ENCODE measurements around the gene RBM48. TPM values are rescaled to one million over a fixed set of nuclear protein-coding genes. Genes with fewer than 3 reads are reported as not detected.
"Not testable (repeated sequence)": the region's sequence is repeated elsewhere in the genome, so short reads cannot be mapped to it uniquely, and the experiment has no call there.

RBM48 gene
- total RNA-seq, 3 donors from 2014 or later: 12.4 to 15.7 (median 13.2) TPM

DNA sequence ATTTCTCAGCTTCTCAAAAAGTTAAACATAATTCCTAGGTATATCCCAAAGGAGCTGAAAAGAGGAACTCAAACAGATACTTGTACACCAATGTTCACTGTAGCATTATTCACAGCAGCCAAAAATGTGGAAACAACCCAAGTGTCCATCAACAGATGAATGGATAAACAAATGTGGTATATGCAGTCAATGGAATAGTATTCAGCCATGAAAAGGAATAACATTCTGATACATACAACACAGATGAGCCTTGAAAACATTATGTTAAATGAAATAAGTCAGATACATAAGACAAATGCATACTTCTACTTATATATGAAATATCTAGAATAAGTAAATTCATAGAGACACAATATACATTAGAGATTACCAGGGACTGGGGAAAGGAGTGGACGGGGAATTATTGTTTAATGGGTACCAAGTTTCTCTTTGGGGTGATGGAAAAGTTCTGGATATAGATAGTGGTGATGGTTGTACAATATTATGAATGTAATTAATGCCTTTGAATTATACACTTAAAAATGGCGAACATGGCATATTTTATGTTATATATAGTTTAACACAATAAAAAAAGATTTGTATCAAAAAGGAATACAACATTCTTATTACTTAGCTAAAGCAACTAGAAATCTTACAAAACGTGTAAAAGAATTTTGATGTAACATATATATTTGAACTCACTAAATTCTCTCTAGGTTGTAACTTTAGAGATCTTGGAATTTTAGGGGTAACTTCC is 15.3 kb upstream of the RBM48 start:
- no peaks in the 10 kb centered on the region for H3K27me3 Mint-ChIP-seq (ENCODE audit: low read depth)
- H3K4me3 Mint-ChIP-seq: no peak overlapping the region
- peaks cover 2% of the 10 kb centered on the region for H3K4me1 Mint-ChIP-seq (ENCODE audit: low read depth)
- peaks cover 14% of the 10 kb centered on the region for H3K36me3 Mint-ChIP-seq (ENCODE audit: insufficient read depth)
- DNase-seq: no peak
- no peaks in the 10 kb centered on the region for H3K9me3 Mint-ChIP-seq
- no peak for ATAC-seq

DNA sequence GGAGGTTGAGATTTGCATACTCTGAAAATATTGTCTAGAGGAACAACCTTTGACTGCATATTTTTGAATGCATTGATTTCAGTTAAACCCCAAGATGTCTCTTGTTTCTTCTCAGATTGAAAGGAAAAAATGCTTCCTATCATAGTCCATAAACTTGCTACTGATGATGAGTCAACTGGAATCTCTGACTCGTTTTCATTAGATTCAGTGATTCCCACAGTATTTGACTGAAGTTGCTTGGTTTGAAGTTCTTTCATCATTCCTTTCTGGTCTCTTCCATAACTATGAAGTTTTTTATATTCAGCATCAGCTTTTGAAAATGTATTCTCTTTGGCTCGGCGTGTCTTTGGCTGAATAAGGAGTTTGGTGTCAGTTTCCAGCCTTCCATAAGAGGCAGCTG is 11.0 kb upstream of the RBM48 start:
- DNase-seq (no peak), ATAC-seq (no peak)
- Mint-ChIP-seq H3K4me1 (ENCODE audit: low read depth) (peaks cover 2% of the 10 kb centered on the region), H3K4me3 (no peak overlapping the region), H3K27me3 (ENCODE audit: low read depth) (no peaks in the 10 kb centered on the region), H3K36me3 (ENCODE audit: insufficient read depth) (peaks cover 14% of the 10 kb centered on the region), H3K9me3 (no peaks in the 10 kb centered on the region)

DNA sequence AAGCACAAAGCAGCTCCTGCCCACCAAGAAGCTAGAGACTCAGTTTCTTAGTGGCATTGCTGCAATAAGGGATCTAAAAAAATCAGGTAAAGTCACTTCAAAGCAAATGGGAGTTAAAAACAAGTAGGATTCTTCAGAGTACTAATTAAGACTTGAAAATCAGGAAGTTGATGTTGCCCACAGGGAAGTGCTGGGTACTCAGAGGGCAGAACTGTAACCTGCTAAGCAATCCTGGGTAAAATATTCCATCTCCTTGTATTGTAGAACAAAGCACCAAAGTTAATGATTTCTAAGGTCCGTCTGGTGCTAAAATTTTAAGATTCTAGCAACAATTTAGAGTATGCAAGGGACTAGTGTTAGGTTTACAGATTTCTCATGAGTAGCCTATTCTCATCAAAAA is 8.6 kb upstream of the RBM48 start:
- no peaks in the 10 kb centered on the region for H3K9me3 Mint-ChIP-seq
- peaks cover 2% of the 10 kb centered on the region for H3K4me1 Mint-ChIP-seq (ENCODE audit: low read depth)
- peaks cover 11% of the 10 kb centered on the region for H3K36me3 Mint-ChIP-seq (ENCODE audit: insufficient read depth)
- H3K4me3 Mint-ChIP-seq: no peak overlapping the region
- ATAC-seq: no peak
- H3K27me3 Mint-ChIP-seq (ENCODE audit: low read depth): no peaks in the 10 kb centered on the region
- no peak for DNase-seq

DNA sequence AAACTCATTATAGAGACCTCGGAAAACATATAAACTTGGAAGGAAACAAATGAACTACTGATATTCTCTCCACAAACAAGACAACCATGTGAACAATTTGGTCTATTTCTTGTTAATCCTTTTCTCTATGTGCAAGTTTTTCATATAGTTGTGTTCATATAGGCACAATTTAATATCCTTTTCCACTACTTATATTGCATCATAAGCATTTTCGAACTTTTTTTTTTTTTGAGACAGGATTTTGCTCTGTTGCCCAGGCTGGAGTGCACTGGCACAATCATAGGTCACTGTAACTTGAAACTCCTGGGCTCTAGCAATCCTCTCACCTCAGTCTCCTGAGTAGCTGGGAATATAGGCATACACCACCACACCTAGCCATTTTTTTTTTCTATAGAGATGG is 5.5 kb upstream of the RBM48 start:
- no peaks in the 10 kb centered on the region for H3K27me3 Mint-ChIP-seq (ENCODE audit: low read depth)
- ATAC-seq (no peak), DNase-seq (no peak)

DNA sequence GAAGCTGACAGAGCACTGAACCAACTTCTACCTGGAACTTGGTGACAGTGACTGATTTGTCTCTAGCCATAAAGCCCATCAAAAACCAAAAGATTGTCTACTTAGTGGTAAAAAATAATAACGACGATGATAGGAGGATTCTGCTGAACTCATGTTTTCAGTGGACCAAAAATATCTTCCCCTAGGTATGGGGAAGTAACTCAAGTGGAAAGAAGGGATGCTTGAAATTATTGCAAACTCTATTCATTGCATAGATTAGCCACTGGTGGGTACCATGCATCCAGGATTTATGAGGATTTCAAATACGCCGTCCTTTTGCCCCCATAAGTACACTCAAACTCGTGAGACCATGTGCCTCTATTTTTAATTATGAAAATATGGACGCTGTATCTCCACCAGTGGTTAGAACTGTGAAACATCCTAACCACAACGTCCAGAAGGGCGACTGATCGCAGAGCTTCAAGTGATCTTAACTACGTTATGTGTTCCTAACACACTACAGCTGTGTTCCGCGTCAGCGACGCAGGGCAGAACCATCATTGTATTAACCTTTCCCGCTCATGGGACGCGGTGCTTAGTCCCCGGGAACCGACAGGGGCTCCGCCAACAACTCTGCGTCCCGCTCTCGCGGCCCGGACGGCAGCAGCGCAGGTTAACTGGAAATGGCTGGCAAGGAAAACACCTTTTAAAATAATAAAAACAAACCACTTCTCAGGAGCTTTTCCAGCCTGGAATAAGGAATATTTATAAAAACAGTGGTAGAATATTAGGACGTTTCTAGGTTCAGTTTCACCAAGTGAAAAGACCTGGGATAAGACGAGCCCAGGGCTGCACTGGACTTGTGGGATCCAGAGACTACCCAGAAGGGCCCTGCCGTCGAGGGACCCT is 1.1 kb upstream of the RBM48 start:
- Mint-ChIP-seq H3K4me1 (ENCODE audit: low read depth) (peaks cover 38% of the 10 kb centered on the region), H3K27me3 (ENCODE audit: low read depth) (no peaks in the 10 kb centered on the region), H3K4me3 (peak overlapping the region; percentile 90), H3K9me3 (no peaks in the 10 kb centered on the region), H3K36me3 (ENCODE audit: insufficient read depth) (peaks cover 6% of the 10 kb centered on the region)
- peak; percentile 24 to 29 for ATAC-seq
- peak; percentile 38 for DNase-seq

More for the DNA sequence above, 5.5 kb upstream of the RBM48 start:
- peaks cover 5% of the 10 kb centered on the region for H3K36me3 Mint-ChIP-seq (ENCODE audit: insufficient read depth)
- no peaks in the 10 kb centered on the region for H3K9me3 Mint-ChIP-seq
- peaks cover 20% of the 10 kb centered on the region for H3K4me1 Mint-ChIP-seq (ENCODE audit: low read depth)
- no peak overlapping the region for H3K4me3 Mint-ChIP-seq

DNA sequence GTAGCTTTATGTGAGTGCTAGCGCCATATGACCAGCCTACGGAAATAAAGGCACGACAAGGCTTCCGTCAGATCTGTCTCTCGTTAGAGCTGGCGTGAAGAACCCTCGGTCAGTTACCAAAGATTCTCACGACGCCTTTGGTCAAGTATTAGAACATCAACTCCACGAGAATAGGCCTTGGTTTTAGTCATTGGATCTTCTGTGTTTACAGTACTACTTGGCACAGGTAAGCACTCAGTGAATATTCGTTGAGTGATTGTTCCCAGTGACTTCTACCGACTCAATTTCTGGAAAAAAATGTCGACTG is 316 bp downstream of the RBM48 start:
- Mint-ChIP-seq H3K36me3 (ENCODE audit: insufficient read depth) (peaks cover 13% of the 10 kb centered on the region), H3K9me3 (no peaks in the 10 kb centered on the region), H3K4me1 (ENCODE audit: low read depth) (peaks cover 40% of the 10 kb centered on the region), H3K27me3 (ENCODE audit: low read depth) (no peaks in the 10 kb centered on the region), H3K4me3 (peak overlapping the region; percentile 90)
- ATAC-seq (no peak), DNase-seq (no peak)

DNA sequence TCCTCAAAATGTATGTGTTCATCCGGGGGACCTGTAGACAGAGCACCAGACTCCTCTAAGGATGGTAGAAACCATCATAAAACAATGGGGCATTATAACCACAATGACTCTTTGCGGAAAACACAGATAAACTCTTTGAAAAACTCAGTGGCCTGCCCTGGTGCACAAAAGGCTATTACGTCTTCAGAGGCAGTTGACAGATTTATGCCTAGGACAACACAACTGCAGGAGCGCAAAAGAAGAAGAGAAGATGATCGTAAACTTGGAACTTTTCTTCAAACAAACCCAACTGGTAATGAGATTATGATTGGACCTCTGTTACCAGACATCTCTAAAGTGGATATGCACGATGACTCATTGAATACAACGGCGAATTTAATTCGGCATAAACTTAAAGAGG is 6.0 kb downstream of the RBM48 start:
- ATAC-seq (no peak), DNase-seq (no peak)
- Mint-ChIP-seq H3K36me3 (ENCODE audit: insufficient read depth) (peaks cover 26% of the 10 kb centered on the region), H3K27me3 (ENCODE audit: low read depth) (no peaks in the 10 kb centered on the region), H3K4me1 (ENCODE audit: low read depth) (peaks cover 27% of the 10 kb centered on the region), H3K4me3 (no peak overlapping the region), H3K9me3 (no peaks in the 10 kb centered on the region)

DNA sequence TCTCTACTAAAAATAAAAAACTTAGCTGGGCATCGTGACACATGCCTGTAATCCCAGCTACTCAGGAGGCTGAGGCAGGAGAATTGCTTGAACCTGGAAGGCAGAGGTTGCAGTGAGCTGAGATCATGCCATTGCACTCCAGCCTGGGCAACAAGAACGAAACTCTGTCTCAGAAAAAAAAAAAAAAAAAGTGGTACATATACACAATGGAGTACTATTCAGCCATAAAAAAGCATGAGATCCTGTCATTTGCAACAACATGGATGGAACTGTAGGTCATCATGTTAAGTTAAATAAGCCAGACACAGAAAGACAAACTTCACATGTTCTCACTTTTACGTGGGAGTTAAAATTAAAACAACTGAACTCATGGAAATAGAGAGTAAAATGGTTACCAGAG is 14.9 kb downstream of the RBM48 start:
- not testable (repeated sequence) for H3K4me3 Mint-ChIP-seq

DNA sequence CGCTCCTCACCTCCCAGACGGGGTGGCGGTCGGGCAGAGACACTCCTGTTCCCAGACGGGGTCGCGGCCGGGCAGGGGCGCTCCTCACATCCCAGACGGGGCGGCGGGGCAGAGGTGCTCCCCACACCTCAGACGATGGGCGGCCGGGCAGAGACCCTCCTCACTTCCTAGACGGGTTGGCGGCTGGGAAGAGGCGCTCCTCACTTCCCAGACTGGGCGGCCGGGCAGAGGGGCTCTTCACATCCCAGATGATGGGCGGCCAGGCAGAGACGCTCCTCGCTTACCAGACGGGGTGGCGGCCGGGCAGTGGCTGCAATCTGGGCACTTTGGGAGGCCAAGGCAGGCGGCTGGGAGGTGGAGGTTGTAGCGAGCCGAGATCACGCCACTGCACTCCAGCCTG is 16.5 kb downstream of the RBM48 start:
- ATAC-seq; H3K4me1 Mint-ChIP-seq (ENCODE audit: low read depth); DNase-seq; H3K36me3 Mint-ChIP-seq (ENCODE audit: insufficient read depth); H3K27me3 Mint-ChIP-seq (ENCODE audit: low read depth); H3K4me3 Mint-ChIP-seq; H3K9me3 Mint-ChIP-seq: not testable (repeated sequence)

More for the DNA sequence above, 14.9 kb downstream of the RBM48 start:
- H3K27me3 Mint-ChIP-seq (ENCODE audit: low read depth); H3K9me3 Mint-ChIP-seq; H3K36me3 Mint-ChIP-seq (ENCODE audit: insufficient read depth); DNase-seq; ATAC-seq; H3K4me1 Mint-ChIP-seq (ENCODE audit: low read depth): not testable (repeated sequence)

DNA sequence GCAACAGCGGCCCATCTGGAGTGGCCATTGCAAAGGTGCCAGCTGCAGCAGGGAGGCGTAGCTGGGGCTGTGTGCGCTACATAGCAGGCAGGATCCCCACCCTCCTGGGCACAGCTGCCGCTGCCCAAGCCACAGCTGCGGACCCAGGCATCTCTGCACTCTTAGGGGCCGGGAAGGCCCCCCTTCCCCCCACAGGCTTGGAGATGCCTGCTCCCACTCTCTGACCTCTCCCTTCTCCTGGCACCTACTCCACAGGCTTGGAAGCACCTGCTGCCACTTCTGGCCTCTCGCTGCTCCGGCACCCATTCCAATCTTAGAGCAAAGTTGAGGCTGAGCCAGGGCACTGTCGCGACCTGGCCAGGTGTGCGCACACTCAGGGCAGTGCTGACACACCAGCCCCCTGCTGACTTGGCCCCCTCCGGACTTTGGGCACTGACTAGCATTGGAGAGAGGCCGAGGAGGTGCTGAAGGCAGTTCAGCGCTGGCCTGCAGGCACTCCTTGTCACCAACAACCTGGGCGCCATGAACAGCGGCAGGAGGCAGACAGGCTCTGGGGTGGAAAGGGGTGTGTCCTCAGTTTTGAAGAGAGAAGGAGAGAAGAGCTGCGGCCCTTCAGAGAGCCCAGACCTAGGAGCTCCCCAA is 18.4 kb downstream of the RBM48 start:
- Mint-ChIP-seq H3K4me1 (ENCODE audit: low read depth) (no peaks in the 10 kb centered on the region), H3K36me3 (ENCODE audit: insufficient read depth) (no peaks in the 10 kb centered on the region), H3K9me3 (no peaks in the 10 kb centered on the region), H3K27me3 (ENCODE audit: low read depth) (no peaks in the 10 kb centered on the region), H3K4me3 (no peak overlapping the region)
- ATAC-seq: no peak
- DNase-seq: no peak

DNA sequence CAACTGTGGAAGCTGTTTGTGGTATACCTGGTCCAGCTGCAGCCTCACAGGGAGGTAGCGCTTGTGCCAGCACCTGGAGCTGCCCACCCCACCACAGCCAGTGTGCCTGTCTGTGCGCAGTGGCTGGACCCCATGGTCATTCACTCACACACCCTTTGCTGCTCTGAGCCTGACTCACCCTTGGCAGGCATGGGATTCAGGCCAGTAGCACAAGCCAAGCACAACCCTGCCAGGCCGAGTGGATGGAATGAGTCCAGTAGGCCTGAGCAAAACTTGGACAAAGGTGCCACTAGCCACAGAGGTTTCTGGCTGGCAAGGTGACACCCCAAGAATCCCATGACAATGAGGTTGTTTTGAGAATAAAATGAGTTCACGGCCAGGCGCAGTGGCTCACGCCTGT is 19.0 kb downstream of the RBM48 start:
- Mint-ChIP-seq H3K36me3 (ENCODE audit: insufficient read depth) (no peaks in the 10 kb centered on the region), H3K4me1 (ENCODE audit: low read depth) (no peaks in the 10 kb centered on the region), H3K9me3 (no peaks in the 10 kb centered on the region), H3K4me3 (no peak overlapping the region), H3K27me3 (ENCODE audit: low read depth) (no peaks in the 10 kb centered on the region)
- DNase-seq (no peak), ATAC-seq (no peak)

DNA sequence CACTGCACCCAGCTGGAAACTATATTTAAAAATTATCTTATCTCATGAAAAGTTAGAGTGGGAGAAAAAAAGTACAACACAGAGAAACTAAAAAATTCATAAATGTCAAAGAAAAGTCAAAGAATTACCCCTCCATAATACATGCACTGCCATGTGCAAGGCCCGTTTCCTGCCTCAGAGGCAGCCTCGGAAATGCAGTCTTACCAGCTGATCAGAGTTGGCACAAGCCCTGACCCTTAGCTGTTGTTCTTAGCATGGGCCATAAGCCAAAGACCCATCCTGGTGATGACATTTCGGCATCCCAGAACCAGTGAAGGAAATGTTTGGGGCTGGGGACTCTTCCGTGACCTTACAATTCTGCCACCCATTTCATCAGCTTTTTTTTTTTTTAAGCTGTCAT is 21.6 kb downstream of the RBM48 start:
- Mint-ChIP-seq H3K27me3 (ENCODE audit: low read depth) (no peaks in the 10 kb centered on the region), H3K36me3 (ENCODE audit: insufficient read depth) (no peaks in the 10 kb centered on the region), H3K4me1 (ENCODE audit: low read depth) (no peaks in the 10 kb centered on the region), H3K9me3 (no peaks in the 10 kb centered on the region), H3K4me3 (no peak overlapping the region)
- no peak for DNase-seq
- ATAC-seq: no peak

DNA sequence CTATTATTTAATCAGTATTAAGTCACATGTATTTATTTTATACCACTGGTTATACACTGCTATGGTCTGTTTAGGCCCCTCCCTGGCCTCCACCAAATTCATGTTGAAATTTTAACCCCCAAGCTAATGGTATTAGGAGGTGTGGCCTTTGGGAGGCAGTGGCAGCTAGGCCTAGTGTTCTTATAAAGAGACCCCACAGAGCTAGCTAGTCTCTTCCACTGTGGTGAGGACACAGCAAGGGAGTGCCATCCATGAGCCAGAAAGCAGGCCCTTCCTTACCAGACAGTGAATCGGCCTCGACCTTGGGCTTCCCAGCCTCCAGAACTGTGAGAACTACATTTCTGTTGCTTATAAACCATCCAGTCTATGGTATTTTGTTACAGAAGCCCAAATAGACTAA is 28.7 kb downstream of the RBM48 start:
- no peak for ATAC-seq
- no peak for DNase-seq
- Mint-ChIP-seq H3K4me1 (ENCODE audit: low read depth) (no peaks in the 10 kb centered on the region), H3K9me3 (no peaks in the 10 kb centered on the region), H3K27me3 (ENCODE audit: low read depth) (no peaks in the 10 kb centered on the region), H3K4me3 (no peak overlapping the region), H3K36me3 (ENCODE audit: insufficient read depth) (peaks cover 3% of the 10 kb centered on the region)

DNA sequence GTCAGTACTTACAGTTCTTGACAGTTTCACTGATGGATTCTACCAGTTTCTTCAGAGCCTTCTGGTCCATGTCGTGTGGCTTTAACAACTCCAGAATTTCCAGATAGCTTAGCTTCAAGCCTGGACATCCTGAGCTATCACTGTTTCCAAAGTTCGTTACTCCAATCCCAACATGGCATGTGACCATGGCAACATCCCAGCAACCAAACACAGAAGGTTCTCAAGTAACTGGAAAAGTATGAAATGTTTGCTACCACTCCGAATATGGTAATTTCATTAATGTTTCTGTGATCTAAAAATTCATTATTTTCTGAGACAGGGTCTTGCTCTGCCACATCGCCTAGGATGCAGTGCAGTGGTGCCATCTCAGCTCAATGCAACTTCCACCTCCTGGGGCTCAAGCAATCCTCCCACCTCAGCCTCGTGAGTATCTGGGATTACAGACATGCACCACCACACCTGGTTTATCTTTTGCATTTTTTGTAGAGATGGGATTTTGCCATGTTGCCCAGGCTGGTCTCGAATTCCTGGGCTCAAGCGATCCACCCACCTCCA is 29.3 kb downstream of the RBM48 start:
- ATAC-seq (no peak), DNase-seq (no peak)
- Mint-ChIP-seq H3K4me3 (no peak overlapping the region), H3K36me3 (ENCODE audit: insufficient read depth) (peaks cover 5% of the 10 kb centered on the region), H3K9me3 (no peaks in the 10 kb centered on the region), H3K27me3 (ENCODE audit: low read depth) (no peaks in the 10 kb centered on the region), H3K4me1 (ENCODE audit: low read depth) (no peaks in the 10 kb centered on the region)
